ENCODE results near the gene BICDL1. TPM values are rescaled to one million over a fixed set of nuclear protein-coding genes. Genes with fewer than 3 reads are reported as not detected.

BICDL1 gene
- total and polyA plus RNA-seq, 2 donors (not counting 3 experiments of a cell fraction or from before 2014, with no cell fraction given) = 0.19 TPM; not detected in 1

- FAIRE-seq = no peak
- H3K4me3 ChIP-seq (replicated peaks in 1 of 3; ENCODE audit: insufficient read depth in 1 of 3, low read depth in 1 of 3, low read length in 3 of 3) = no peak overlapping the region
- peaks cover 6% of the 10 kb centered on the region for H3K4me1 ChIP-seq (ENCODE audit: control insufficient read depth, extremely low read depth, insufficient read depth, low read length)
- POLR2A ChIA-PET = no interaction called here
- H3K27me3 ChIP-seq (ENCODE audit: control insufficient read depth in 2 of 2, insufficient read depth in 2 of 2, low read length in 2 of 2) = no peaks in the 10 kb centered on the region
- no peaks in the 10 kb centered on the region for H3K9me1 ChIP-seq (replicated peaks; ENCODE audit: control insufficient read depth, extremely low read depth, insufficient read depth, low read length)
- intact Hi-C loops (cut with micrococcal nuclease) (no loop called here), dilution Hi-C loops (cut with MboI; ENCODE audit: extremely low pct_ligation_motif_present, low sequenced_read_pairs) (no loop called here)
- H2AFZ ChIP-seq (ENCODE audit: low read depth, low read length) = no peak overlapping the region
- no TSS peak for BruUV-seq (replicated peaks)
- no peak overlapping the region for H3K9ac ChIP-seq (replicated peaks; ENCODE audit: extremely low read depth, insufficient read depth, low read length)
- H3K9me3 ChIP-seq (replicated peaks; ENCODE audit: control insufficient read depth, insufficient read depth, low read length) = no peaks in the 10 kb centered on the region
- CTCF ChIA-PET = no interaction called here
- no peak overlapping the region for H3K27ac ChIP-seq (ENCODE audit: insufficient read depth, low read depth, low read length)
- no peaks in the 10 kb centered on the region for H4K20me1 ChIP-seq (replicated peaks; ENCODE audit: control insufficient read depth, extremely low read depth, insufficient read depth, low read length)
- H3K4me2 ChIP-seq (ENCODE audit: insufficient read depth, low read length) = no peak overlapping the region
- no peaks in the 10 kb centered on the region for H3K79me2 ChIP-seq (ENCODE audit: control insufficient read depth, insufficient read depth, low read length)
- DNase-seq (ENCODE audit: low read depth, low spot score) = no peak
- TF ChIP-seq POLR2A (IDR thresholded peaks at IDR 0.05; ENCODE audit: low read depth, low read length) (no peak), CTCF (IDR thresholded peaks at IDR 0.05; ENCODE audit: extremely low read depth in 1 of 2, insufficient read depth in 1 of 2, low read depth in 1 of 2, low read length in 2 of 2) (no peak), MYC (IDR thresholded peaks at IDR 0.05; ENCODE audit: low read depth, low read length) (no peak), POLR2AphosphoS5 (IDR thresholded peaks at IDR 0.05; ENCODE audit: insufficient read depth, low read depth, low read length) (no peak), EZH2 (IDR thresholded peaks at IDR 0.05; ENCODE audit: borderline replicate concordance, low read depth, low read length, severe bottlenecking) (no peak), JUN (IDR thresholded peaks at IDR 0.05; ENCODE audit: borderline replicate concordance, insufficient read depth, insufficient read length, low read depth) (no peak), GATA2 (IDR thresholded peaks at IDR 0.05; ENCODE audit: insufficient read depth, insufficient read length, low read depth, low read length) (no peak), MAX (IDR thresholded peaks at IDR 0.05; ENCODE audit: insufficient read depth, insufficient read length) (no peak)
- peaks cover 0 to 7% of the 10 kb centered on the region in 2 experiments for H3K36me3 ChIP-seq (ENCODE audit: control insufficient read depth in 2 of 2, extremely low read depth in 1 of 2, insufficient read depth in 2 of 2, low read length in 2 of 2)
These were observed 101.2 kb downstream of the BICDL1 start for GRCh38 chr12:120090206-120090605.

Data from endothelial cell of umbilical vein (primary cell).